Neutrophil (primary cell): Measurements from ENCODE around the gene ZDHHC11B.

ENCODE experiments used
- H3K27ac ChIP-seq: fragments of 200-600 bp; sonication (generic); 2 replicates; pipeline ENCODE4 v1.5.1; 2016; ENCODE audit warnings: mild to moderate bottlenecking, moderate library complexity
- H3K27me3 ChIP-seq: fragments of 200-600 bp; sonication (generic); 2 replicates; pipeline ENCODE4 v1.6.0; 2016; ENCODE audit warnings: mild to moderate bottlenecking
- H3K36me3 ChIP-seq: fragments of 200-600 bp; sonication (generic); 2 replicates; pipeline ENCODE4 v1.5.1; 2017
- H3K4me1 ChIP-seq, 2 experiments: fragments of 200-600 bp in 1 of 2; sonication (generic) in 1 of 2; 1 replicate in 1 of 2; 2 replicates in 1 of 2; pipeline versions ENCODE4 v1.5.1 to v1.6.1; 2013 to 2016; ENCODE audit warnings: low read depth in 1 of 2, low read length in 1 of 2, mild to moderate bottlenecking in 1 of 2, moderate library complexity in 1 of 2; ENCODE audit not compliant: control insufficient read depth in 1 of 2, insufficient read depth in 1 of 2
- H3K4me3 ChIP-seq, 2 experiments: fragments of 200-600 bp in 1 of 2; sonication (generic) in 1 of 2; 1 replicate in 1 of 2; 2 replicates in 1 of 2; pipeline ENCODE4 v1.5.1; 2013 to 2016; ENCODE audit warnings: low read depth in 1 of 2, low read length in 1 of 2, mild to moderate bottlenecking in 1 of 2, moderate library complexity in 1 of 2
- H3K9me3 ChIP-seq: fragments of 200-600 bp; sonication (generic); 2 replicates; pipeline ENCODE4 v1.5.1; 2016
- CTCF ChIP-seq: fragments of 200-600 bp; sonication (generic); IDR thresholded peaks from 2 replicates; pipeline ENCODE4 v1.5.1; 2016; ENCODE audit warnings: antibody characterized with exemption

Gene ZDHHC11B

GRCh38 chr5:677131-678101 lies 107.1 kb downstream of the ZDHHC11B start:
- Histone ChIP-seq H3K27me3 (peaks cover 23% of the 10 kb centered on the region), H3K36me3 (no peaks in the 10 kb centered on the region), H3K9me3 (no peaks in the 10 kb centered on the region), H3K4me1 (no peaks in the 10 kb centered on the region), H3K4me3 (no peak overlapping the region), H3K27ac (no peak overlapping the region)
- no peak for TF ChIP-seq CTCF

GRCh38 chr5:676699-677076 lies 107.8 kb downstream of the ZDHHC11B start:
- peaks cover 30% of the 10 kb centered on the region for H3K27me3 ChIP-seq
- TF ChIP-seq CTCF: no peak
- H3K27ac ChIP-seq: no peak overlapping the region
- H3K4me1 ChIP-seq: no peaks in the 10 kb centered on the region
- H3K36me3 ChIP-seq: no peaks in the 10 kb centered on the region
- H3K9me3 ChIP-seq: no peaks in the 10 kb centered on the region
- no peak overlapping the region for H3K4me3 ChIP-seq

GRCh38 chr5:675871-676698 lies 108.4 kb downstream of the ZDHHC11B start:
- Histone ChIP-seq H3K4me3 (no peak overlapping the region), H3K27ac (no peak overlapping the region), H3K27me3 (peaks cover 36% of the 10 kb centered on the region), H3K4me1 (no peaks in the 10 kb centered on the region), H3K9me3 (no peaks in the 10 kb centered on the region), H3K36me3 (no peaks in the 10 kb centered on the region)
- no peak for TF ChIP-seq CTCF

- Histone ChIP-seq H3K4me1 (no peaks in the 10 kb centered on the region), H3K9me3 (no peaks in the 10 kb centered on the region)
These were observed 109.2 kb downstream of the ZDHHC11B start for GRCh38 chr5:675111-675870.

More at GRCh38 chr5:675111-675870, 109.2 kb downstream of the ZDHHC11B start:
- TF ChIP-seq CTCF: no peak
- H3K36me3 ChIP-seq: no peaks in the 10 kb centered on the region
- H3K27me3 ChIP-seq: peaks cover 44% of the 10 kb centered on the region
- no peak overlapping the region for H3K27ac ChIP-seq
- H3K4me3 ChIP-seq: no peak overlapping the region
